HG03521 (cell line): ENCODE results near the gene CRISPLD2.
"Not testable (repeated sequence)": the region's sequence is repeated elsewhere in the genome, so short reads cannot be mapped to it uniquely, and the experiment has no call there.

Source experiments
- ATAC-seq: cut with Tn5 transposase; IDR thresholded peaks from one replicate; pipeline ENCODE4 v1.9.1; 2021; ENCODE audit warnings: mild to moderate bottlenecking, moderate library complexity; ENCODE audit not compliant: unreplicated experiment

CRISPLD2 gene

DNA sequence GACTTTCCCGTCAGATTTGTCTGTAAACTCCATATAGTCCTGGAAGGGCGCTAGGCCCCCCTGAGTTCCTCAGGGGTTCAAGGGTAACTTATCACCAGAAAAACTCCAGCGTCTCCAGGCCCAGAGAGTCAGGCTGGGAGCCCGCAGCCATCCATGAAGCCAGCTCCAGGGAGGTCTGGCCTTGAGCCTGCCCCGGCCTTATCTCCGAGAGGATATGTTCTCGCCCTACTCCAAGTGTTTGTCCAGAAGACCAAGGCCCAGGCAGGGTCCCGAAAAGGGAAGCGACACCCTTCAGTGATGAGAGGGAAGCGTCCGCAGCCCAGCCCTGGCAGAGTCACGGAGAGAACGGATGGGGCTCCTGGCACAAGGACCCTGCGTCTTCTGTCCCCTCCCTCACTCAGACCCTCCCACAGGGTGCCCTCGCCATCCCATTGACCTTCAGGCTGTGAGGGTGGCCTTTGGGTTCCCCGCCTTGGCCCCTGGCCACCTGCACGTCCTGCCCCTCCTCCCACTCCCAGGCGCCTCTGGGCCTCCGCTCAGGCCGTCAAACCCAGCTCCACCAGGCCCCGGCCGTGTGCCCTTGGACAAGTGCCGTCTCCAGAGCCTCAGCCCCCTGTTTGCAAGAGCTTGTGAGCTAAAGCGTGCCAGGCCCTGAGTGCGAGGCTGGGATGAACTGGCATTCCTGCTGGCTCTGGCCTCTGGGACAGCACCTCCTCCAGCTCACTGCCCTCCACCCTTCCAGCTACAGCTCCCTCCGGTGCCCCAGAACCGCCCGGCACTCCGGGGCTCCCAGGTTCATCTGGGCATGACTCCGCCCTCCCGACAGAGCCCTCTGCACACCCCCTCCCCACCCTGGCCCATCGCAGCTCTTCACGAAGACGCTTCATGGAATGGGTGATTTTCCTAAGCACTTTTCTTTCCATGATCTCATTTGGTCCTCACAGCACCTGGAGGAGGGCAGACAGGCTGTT lies 108.1 kb downstream of the CRISPLD2 start:
- ATAC-seq: no peak

DNA sequence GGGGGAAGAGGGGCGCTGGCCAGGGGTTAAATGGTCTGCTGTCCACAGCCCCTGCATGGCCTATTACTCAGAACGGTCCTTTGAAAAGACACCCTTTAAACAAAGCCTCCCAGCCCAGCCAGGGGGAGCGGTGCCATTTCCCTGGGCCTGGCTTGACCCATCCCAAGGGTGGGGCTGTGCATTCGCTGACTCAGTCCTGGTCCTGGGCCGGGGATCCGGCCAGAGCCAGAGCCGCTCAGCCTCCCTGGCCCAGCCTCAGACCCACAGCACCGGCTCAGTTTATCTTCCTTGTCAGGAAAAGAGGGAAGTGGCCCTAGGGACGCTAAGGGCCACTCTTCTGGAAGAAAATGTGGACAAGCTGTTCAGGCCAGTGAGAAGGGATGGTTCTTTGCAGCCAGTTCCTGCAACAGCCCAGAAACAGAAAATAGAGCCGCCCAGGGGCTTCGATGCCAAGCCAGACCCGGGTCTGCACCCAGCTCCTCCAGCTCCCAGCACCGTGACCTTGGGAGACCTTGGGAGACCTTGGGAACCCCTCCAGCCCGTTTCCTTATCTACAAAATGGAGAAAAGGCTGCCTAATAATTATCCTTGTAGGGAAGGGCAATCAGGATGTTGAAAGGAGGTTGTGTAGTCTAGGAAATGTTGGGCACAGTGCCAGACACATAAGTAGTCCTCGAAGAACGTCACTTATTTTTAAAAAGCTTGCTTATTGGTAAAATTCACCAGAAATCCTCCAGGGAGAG lies 109.1 kb downstream of the CRISPLD2 start:
- ATAC-seq: no peak

DNA sequence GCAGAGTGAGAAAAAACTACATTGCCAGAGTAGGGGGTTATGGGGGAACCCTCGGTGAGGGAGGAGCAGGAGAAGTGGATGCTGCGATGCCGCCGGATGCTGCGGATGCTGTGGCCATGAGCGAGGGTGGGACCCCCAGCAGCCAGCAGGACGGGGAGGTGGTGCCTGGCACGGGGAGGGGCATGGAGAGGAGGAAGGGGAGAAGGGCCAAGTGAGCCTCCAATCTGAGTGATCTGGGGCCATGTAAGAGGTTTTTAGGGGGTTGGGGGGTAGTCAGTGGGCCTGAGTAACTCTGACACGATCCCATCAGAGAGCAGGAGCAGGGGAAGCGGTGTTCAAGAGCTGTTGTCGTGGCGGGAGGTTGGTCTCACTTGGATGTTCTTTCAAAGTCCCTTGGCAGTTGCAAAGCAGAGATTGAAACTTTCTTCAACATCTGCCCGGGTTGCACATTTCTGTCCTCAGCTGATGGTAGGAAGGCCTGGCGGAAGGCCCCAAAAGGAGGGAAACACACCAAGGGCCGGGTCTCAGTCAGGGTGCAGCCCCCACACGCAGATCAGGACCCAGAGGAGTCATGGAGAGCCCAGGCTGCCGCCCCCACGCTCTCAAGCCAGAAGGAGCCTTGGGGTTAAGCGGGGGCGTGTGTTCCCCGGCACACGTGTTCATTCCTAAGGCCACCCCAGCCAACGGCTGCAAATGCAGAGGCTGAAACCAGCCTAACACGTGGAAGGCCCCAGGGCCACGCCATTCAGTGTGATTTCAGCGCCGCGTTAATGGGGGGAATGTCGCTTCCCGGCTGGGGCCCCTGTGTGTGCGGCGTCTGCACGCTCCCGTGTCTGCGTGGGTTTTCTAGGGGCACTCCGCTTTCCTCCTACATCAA lies 109.9 kb downstream of the CRISPLD2 start:
- ATAC-seq: no peak

DNA sequence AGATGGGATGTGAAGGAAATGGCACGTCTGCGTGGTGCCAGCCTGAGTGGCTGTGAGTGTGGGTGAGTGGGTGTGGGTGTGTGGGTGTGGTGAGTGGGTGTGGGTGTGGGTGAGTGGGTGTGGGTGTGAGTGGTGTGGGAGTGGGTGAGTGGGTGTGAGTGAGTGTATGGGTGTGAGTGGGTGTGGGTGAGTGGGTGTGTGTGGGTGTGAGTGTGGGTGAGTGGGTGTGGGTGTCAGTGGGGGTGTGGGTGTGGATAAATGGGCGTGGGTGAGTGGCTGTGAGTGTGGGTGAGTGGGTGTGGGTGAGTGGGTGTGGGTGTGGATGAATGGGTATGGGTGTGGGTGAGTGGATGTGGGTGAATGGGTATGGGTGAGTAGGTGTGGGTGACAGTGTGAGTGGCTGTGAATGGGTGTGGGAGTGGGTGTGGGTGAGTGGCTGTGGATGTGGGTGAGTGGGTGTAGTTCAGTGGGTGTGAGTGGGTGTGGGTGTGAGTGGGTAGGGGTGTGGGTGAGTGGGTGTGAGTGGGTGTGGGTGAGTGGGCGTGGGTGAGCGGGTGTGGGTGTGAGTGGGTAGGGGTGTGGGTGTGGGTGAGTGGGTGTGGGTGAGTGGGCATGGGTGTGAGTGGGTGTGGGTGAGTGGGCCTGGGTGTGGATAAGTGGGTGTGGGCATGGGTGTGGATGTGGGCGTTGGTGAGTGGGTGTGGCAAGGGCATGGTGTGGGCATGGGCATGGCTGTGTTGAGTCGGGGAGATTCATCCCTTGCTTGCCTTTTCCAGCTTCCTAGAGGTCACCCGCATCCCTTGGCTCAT lies 110.7 kb downstream of the CRISPLD2 start:
- ATAC-seq: no peak

DNA sequence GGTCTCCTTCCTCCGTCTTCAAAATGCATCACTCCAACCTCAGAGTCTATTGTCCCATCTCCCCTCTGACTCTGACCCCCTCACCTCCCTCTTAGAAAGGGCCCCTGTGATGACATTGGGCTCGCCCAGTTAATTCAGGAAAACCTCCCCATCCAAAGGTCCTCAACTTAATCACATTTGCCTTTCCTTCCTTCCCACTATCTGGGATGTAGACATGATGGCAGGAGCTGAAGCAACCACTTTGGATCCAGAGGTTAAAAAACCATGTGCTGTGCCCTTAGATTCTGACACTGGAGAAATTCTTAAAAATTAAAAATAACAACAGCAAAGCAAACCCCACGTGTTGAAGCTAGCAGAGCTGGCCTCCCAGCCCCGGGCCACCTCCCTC lies 111.3 kb downstream of the CRISPLD2 start:
- no peak for ATAC-seq

DNA sequence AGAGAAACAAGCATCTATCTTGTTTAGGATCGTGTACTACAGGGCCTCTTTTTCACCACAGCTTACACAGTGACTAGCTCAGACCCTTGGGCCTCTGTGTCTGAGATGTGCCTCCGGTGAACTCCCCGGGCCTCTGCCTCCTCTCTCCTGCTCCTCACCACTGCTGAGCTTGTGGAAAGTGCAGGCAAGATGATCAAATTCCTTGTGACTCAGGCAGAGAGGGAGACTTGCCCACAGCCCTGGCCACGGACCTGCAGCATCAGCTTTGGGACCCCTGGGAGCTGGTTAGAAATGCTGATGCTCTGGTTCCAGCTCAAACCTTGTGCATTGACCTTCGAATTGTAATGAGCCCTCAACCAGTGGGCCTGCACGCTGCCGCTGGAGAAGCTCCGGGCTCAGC lies 111.7 kb downstream of the CRISPLD2 start:
- no peak for ATAC-seq

DNA sequence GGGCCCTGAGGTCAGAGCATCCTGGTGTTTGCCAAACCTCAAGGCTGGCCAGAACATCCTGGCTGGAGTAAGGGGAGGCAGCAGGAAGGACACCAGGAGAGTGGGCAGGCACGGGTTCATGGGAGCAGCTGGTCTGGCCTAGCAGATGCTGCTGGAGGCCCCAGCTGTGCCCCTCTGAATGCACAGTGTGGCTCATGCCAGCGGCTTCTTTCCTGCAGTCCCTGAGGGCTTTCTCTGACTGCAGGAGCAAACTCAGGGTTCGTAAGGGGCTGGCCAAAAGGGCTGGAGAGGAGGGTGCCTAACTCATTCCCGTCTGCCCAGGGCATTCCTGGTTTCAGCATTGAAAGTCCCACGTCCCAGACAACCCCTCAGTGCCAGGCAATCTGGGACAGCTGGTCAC lies 112.9 kb downstream of the CRISPLD2 start:
- ATAC-seq: no peak

DNA sequence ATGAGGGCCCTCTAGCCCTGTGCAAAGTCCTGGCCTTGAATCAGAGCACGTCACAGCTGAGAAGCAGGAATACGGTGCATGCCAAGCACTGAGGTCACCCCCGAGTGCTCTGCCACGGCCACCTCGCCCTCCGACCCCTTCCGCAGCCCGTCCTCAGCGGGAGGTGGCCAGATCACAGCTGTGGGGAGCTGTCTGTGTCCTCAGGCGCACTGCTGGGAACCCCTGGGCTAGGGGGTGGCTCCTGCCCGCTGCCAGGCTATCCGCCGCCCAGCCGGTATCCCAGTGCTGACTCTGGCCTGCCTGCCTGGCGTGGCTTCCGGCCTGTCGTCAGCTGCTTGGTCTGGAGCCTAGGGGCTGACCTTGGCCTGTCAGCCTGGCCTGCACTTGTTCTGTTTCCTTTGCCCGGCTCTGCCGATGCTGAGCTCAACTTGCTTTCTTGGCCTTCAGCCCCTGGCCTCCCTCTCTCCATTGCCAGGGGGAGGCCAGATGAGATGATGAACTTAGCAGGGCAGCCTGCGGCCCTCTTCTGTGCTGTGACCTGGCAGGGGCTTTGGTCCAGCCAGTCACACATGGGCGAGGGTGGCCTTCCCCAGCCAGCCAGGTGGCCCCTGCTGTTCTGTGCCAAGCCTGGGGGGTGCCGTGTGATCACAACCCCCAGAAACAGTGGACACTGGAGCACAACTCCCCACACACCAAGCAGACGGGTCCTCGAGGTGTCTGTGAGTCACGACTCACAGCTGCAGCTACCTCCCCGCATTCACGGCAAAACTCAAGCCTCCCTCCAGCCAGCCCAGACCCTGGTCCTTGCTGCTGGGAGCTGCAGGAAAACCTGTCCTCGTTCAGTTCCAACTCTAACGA lies 114.2 kb downstream of the CRISPLD2 start:
- no peak for ATAC-seq

DNA sequence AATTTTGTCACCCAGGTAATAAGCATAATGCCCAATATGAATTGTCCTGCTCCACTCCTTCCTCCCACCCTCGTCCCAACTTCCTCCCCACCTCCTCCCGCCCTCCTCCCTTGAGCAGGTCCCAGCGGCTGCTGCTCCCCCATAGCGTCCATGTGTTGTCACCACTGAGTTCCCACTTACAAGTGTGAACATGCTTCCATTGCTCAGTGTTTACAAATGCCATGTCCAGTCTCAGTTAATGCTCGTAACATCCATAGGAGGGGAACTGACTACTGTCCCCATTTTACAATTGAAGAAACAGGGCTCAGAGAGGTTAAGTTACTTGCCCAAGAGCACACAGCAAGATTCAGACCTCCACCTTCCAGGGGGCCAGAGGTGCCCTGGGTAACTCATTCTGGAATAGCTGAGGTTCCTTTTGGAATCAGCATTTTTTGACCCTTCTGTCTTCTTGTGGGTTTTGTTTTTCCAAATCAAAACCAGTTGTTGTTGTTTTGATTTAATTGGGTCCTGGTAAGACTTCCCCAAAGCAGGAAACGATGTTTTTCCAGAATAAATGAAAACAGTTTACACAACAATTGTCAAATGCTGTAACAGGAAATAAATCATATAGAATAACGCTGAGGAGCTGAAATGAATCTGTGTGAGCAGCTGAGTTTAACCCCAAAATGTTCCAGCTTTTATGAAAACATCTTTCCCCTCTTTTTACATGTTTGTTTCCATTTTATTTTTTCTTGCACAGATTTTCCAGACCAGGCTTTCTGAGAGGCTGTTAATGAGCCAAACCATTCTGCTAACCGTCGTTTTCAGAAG lies 117.6 kb downstream of the CRISPLD2 start:
- no peak for ATAC-seq

DNA sequence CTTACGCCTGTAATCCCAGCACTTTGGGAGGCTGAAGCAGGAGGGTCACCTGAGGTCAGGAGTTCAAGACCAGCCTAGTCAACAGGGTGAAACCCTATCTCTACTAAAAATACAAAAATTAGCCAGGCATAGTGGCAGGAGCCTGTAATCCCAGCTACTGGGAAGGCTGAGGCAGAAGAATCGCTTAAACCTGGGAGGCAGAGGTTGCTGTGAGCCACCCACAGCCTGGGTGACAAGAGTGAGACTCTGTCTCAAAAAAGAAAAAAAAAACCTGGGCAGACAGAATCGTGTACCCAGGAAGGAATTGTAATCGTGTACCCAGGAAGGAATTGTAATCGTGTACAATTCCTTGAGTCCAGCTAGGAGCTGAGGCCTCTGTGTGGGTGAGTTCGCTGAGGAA lies 118.8 kb downstream of the CRISPLD2 start:
- ATAC-seq: not testable (repeated sequence)

DNA sequence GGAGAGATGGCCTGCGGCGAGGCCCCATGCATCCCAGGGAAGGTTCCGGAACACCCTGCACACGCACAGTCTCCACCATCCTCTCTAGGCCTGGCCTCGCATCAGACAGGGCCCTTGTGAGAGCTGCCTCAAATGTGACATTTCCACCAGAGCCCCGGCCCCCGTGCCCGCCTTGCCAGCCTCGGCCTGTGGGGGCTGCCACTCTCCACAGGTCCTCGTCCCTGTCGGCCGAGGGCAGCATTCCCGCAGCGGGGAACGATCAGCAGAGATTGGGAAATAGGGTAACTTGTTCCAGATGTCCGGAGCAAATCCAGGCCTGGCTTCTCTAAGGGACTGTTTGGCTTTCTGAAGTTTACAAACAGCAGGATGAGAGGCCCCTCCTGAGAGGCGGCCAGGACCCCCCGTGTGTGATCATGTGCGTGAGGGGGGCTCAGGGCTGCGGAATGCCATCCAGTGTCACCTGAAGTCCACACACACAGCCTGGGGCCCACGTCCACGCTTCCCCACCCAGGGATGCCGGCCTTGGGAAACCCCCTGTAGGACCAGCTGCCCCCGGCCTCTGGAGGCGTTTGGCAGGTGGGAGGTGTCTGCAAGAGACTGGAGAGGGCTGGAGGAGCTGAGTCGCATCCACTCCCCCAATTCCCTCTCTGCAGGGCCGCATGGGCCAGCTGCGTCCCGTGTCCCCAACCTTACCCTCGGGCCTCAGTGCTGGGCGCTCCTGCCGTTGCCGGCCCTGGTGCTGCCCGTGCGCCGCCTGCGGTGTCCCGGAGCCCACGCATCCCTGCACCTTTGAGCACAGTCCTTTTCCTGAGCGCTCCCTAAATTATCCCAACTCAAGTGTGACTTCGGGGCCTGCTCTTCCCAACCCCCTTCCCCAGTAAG lies 121.1 kb downstream of the CRISPLD2 start:
- no peak for ATAC-seq

DNA sequence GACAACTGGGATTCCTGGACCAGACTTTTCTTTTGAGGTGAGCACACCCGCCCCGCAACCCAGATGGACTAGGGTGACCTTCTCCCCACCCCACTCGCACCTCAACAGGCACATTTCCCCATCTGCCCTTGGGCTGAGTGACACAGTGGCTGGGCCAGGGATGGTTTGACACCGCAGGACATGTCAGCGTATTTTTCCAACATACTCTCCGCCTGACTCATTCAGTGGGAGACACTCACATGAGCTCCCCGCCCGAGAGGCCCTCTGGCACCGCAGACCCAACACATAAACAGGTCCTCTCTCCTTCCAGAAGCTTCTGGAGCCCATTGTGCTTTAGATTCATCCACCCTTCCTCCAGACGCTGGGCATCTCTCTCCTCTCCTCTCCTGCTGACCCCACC lies 122.1 kb downstream of the CRISPLD2 start:
- ATAC-seq: no peak

DNA sequence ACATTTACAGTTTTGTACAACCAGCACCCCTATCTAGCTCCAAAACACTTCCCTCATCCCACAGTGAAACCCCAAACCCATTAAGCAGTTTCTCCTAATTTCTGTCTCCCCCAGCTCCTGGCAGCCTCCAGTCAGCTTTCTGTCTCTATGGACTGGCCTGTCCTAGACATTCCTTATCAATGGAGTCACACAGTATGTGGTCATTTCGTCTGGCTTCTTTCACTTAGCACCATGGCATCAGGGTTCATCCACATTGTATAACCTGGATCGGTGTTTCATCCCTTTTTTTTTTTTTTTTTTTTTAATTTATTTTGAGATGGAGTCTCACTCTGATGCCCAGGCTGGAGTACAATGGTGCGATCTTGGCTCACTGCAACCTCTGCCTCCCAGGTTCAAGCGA lies 123.0 kb downstream of the CRISPLD2 start:
- no peak for ATAC-seq

DNA sequence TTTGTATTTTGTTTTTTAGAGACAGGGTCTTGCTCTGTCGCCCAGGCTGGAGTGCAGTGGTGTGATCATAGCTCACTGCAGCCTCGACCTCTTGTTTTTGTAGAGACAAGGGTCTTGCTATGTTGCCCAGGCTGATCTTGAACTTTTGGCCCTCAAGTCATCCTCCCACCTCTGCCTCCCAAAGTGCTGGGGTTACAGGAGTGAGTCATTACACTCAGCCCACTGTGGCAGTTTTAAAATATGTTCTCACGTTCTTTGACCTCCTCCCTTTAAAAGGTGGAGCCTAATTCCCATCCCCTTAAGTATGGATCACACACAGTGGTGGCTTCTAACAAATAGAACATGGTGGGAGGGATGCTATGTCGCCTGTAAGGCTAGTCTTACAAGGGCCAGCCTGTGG lies 123.8 kb downstream of the CRISPLD2 start:
- ATAC-seq: no peak

DNA sequence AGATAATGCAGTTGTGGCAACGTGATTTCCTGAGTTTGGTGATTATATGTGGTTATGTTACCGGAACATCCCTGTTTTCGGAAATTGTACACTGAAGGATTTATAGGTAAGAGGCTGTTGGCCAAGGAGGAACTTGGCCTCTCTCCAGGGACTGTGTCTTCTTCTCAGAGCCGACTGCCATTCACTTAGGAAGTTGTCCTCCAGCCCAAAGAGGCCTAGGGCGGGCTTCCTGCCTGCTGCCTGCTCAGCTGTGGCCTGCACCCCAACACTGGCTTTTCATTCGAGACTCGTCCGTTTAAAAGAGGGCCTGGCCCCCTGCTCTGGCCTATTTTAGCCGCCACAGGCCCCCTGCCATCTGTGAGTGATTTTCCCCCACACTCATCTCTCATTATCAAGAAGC lies 127.2 kb downstream of the CRISPLD2 start:
- no peak for ATAC-seq

DNA sequence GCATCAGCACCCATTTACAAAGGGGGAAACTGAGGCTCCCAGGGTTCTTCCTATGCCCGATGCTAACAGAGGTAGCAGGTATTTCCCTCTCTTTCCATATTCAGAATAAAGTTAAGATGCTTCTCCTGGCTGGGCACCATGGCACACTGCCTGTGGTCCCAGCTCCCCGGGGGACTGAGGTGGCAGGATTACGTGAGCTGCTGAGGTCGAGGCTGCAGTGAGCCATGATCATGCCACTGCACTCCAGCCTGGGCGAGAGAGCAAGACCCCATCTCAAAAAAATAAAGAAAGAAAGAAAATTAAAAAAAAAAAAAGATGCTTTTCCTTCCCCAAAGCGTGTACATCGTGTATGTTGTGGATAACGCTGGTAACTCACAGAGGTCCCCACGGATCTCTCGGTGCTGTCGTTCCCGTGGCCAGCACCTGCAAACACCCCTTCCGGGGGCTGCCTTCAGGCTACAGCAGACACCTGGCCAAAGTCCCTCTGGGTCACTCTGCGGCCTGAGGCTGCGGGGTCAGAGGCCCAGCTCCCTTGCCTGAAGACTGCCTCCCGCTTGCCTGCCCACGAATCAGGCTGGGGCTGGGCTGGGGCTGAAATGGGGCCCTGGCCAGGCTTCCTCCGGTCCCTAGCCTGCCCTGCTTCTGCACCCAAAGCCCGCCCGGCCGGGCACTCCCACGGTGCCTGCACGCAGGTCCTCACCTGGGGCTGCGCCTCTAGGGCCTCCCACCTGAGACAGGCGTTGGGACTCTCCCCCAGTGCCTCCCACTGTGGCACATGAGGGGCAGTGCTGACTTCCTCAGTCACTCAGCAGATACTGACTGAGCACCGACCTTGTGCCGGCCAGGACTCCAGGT lies 128.4 kb downstream of the CRISPLD2 start:
- no peak for ATAC-seq
